Heart right ventricle (tissue), 16 donors: Measurements from ENCODE around the gene CAPN2. TPM values are rescaled to one million over a fixed set of nuclear protein-coding genes. Genes with fewer than 3 reads are reported as not detected.

Experiments used
- ATAC-seq, 8 donors: fragments of 200-7000 bp; cut with Tn5 transposase; one replicate each; pipeline ENCODE4 v1.9.1; 2020; ENCODE audit warnings: mild to moderate bottlenecking in 8 of 8, moderate library complexity in 8 of 8, moderate number of reproducible peaks in 1 of 8
- DNase-seq, 2 donors: peaks; one replicate each; pipeline ENCODE4 v3.0.0-alpha.2; 2020
- H3K27ac ChIP-seq, 10 donors: fragments of 200-600 bp; sonication (generic) in 2 of 10; one replicate each; pipeline versions ENCODE4 v1.5.0 to v1.8.0; 2020 to 2022; ENCODE audit warnings: mild to moderate bottlenecking in 3 of 10
- H3K27me3 ChIP-seq, 7 donors: fragments of 200-600 bp; one replicate each; pipeline ENCODE4 v1.8.0; 2021 to 2022; ENCODE audit warnings: mild to moderate bottlenecking in 2 of 7
- H3K36me3 ChIP-seq, 9 donors: fragments of 200-600 bp; sonication (generic) in 1 of 9; one replicate each; pipeline versions ENCODE4 v1.5.0 to v1.8.0; 2020 to 2022; ENCODE audit warnings: mild to moderate bottlenecking in 2 of 9
- H3K4me1 ChIP-seq, 9 donors: fragments of 200-600 bp; sonication (generic) in 1 of 9; one replicate each; pipeline versions ENCODE4 v1.5.0 to v1.8.0; 2020 to 2022; ENCODE audit warnings: mild to moderate bottlenecking in 4 of 9
- H3K4me3 ChIP-seq, 10 donors: fragments of 200-600 bp; sonication (generic) in 2 of 10; one replicate each; pipeline versions ENCODE4 v1.5.0 to v1.8.0; 2020 to 2022; ENCODE audit warnings: mild to moderate bottlenecking in 7 of 10, moderate library complexity in 2 of 10
- H3K9me3 ChIP-seq, 11 donors: fragments of 200-600 bp in 10 of 11; sonication (generic) in 2 of 11; one replicate each; pipeline versions ENCODE4 v1.5.0 to v1.8.0; 2013 to 2022; ENCODE audit warnings: mild to moderate bottlenecking in 2 of 11, control low read depth in 1 of 11, moderate library complexity in 1 of 11
- CTCF ChIP-seq, 9 donors: fragments of 200-600 bp; sonication (generic) in 2 of 9; IDR thresholded peaks; one replicate each; pipeline versions ENCODE4 v1.5.0 to v1.8.0; 2021 to 2022; ENCODE audit warnings: antibody characterized with exemption in 9 of 9, mild to moderate bottlenecking in 5 of 9, moderate library complexity in 1 of 9
- WGBS, 2 donors: extraction: QIAGEN DNeasy Blood & Tissue Kit; methylation state at CpG; one replicate each; pipeline ENCODE4 v1.1.7; 2013; ENCODE audit warnings: inconsistent platforms in 1 of 2; 5-methylcytosine and 5-hydroxymethylcytosine counted together
- intact Hi-C, 10 donors: fragments of 100-400 bp; cut with DNase I; formaldehyde crosslinking; loops; one replicate each; pipeline versions ENCODE4 v1.11.1 to v1.14.2; 2022
- polyA plus RNA-seq, 2 donors: library from polyadenylated mRNA; stranded (reverse); fragments of 200-250 nt; gene quantifications; one replicate each; pipeline ENCODE4 v1.2.3, GENCODE V29; 2013
- total RNA-seq, 10 donors: library from RNA; stranded (reverse); fragmentation: NEBNext Ultra II Directional in 3 of 10; extraction: Animal tissue kit (Norgen Biotek cat#: 25700) in 3 of 10; gene quantifications; one replicate each; pipeline versions ENCODE4 v1.2.1 to v1.2.4, GENCODE V29; 2021 to 2023
- donor health status: Arrhythmogenic right ventricular cardiomyopathy.
- donor health status: ischemic (EF 13 %, LVEDD 7.1; RV severe dilation, severe dysfunction).
- donor health status: healthy with polysubstance abuse.
- donor health status: DM: no; HTN: yes; CAD: no.
- donor health status: DM: no; HTN: no; CAD: no.
- donor health status: ischemic (EF 25% LVEDD 6.9; RV normal size, moderate dysfunction).
- donor health status: ischemic (EF 25% LVEDD 5.7; RV mildly dilated, moderate dysfunction).
- donor health status: healthy.
- donor health status: DM: yes; HTN: yes; CAD: no.
- donor health status: Ischemic cardiomyopathy.
- donor health status: ischemic (EF 35%, LVEDD 5.7; RV mildly dilated, moderate dysfunction).
- donor health status: nonischemic (EF 11% LVEDD 7.7; RV severe dilation, severe dysfunction).
- donor health status: DM: yes; HTN: yes; CAD: no.
- donor health status: PGD.
- donor health status: ischemic (EF 29% LVEDD 5.4; RV normal size, mild dysfunction).
- donor health status: nonischemic (EF 23%, LVEDD 6.1; RV moderate dilation, normal function).

Gene CAPN2
- total and polyA plus RNA-seq, 12 donors: 62.4 to 107 (median 77.6) TPM

DNA sequence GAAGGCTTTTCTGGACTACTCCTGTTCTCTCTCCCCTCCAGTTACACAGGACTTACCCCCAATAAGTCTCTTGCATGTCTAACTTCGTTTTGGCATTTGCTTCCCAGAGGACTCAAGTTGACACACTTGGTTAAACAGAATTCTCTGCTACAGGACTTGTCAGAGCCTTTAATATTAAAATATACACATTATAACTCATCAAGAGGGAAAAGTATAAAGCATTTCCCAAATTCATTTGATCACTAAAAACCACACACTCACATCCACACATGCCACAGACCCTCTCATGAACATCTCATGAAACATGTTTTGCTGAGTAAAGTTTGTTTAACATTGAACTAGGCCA lies 8.7 kb upstream of the CAPN2 start:
- H3K27ac ChIP-seq: peak overlapping the region in 1 of 10 donors; percentile 99
- H3K27me3 ChIP-seq: no peaks in the 10 kb centered on the region
- H3K36me3 ChIP-seq: no peaks in the 10 kb centered on the region
- ATAC-seq (no peak), DNase-seq (no peak)
- H3K4me1 ChIP-seq: peaks cover 10 to 62% (median 44%) of the 10 kb centered on the region in 9 donors
- intact Hi-C loops: loop anchor here in 4 of 10 donors (10.0 kb wide), 3 partner anchors 141 to 631 kb away; partner anchors contain the start of genes TP53BP2 (in 2 of the 4) and NVL (in 1 of the 4)
- no peak overlapping the region for H3K4me3 ChIP-seq
- no peak for TF ChIP-seq CTCF (IDR thresholded peaks at IDR 0.05)
- no peaks in the 10 kb centered on the region for H3K9me3 ChIP-seq
- WGBS, 2 donors: 76 to 79% methylated on average over 1 of the region's 1 CpG

GRCh38 chr1:223704921-223705878 lies 7.1 kb upstream of the CAPN2 start:
- no peak overlapping the region for H3K4me3 ChIP-seq
- intact Hi-C loops: loop anchor here in 5 of 10 donors (5.0 to 10.0 kb wide), 4 partner anchors 42 to 630 kb away; partner anchors contain the start of genes TP53BP2 (in 2 of the 5) and NVL (in 1 of the 5)
- 23 to 31% methylated on average over 8 of the region's 8 CpGs for WGBS, 2 donors
- no peaks in the 10 kb centered on the region for H3K9me3 ChIP-seq
- DNase-seq (peak in 1 of 2 donors; percentile 41), ATAC-seq (peak; percentile 29 to 75 (median 44))
- H3K4me1 ChIP-seq: peaks cover 12 to 71% (median 54%) of the 10 kb centered on the region in 9 donors
- TF ChIP-seq CTCF (IDR thresholded peaks at IDR 0.05): no peak
- H3K27ac ChIP-seq: peak overlapping the region in 9 of 10 donors; percentile 12 to 99 (median 65)
- H3K36me3 ChIP-seq: no peaks in the 10 kb centered on the region
- H3K27me3 ChIP-seq: no peaks in the 10 kb centered on the region

- H3K4me3 ChIP-seq: no peak overlapping the region
- peak overlapping the region in 8 of 10 donors; percentile 67 to 99 (median 80) for H3K27ac ChIP-seq
- ATAC-seq (no peak), DNase-seq (no peak)
- TF ChIP-seq CTCF (IDR thresholded peaks at IDR 0.05): no peak
- WGBS, 2 donors: 55 to 58% methylated on average over 12 of the region's 12 CpGs
- peaks cover 12 to 66% (median 59%) of the 10 kb centered on the region in 9 donors for H3K4me1 ChIP-seq
- no peaks in the 10 kb centered on the region for H3K36me3 ChIP-seq
- no peaks in the 10 kb centered on the region for H3K9me3 ChIP-seq
- no peaks in the 10 kb centered on the region for H3K27me3 ChIP-seq
- intact Hi-C loops: loop anchor here in 5 of 10 donors (5.0 to 10.0 kb wide), 4 partner anchors 41 to 628 kb away; partner anchors contain the start of genes TP53BP2 (in 2 of the 5) and NVL (in 1 of the 5)
Measured at GRCh38 chr1:223706077-223706973, 6.0 kb upstream of the CAPN2 start.
